Stimulated activated naive B cell treated with anti-CD40 and anti-IgM and Interleukin-4, amounts not matched to agents 10 μg/mL and 1 μg/mL and 100 μg/mL, for 72 hours (primary cell): ENCODE data around the gene ENTPD7.

Source experiments
- ATAC-seq, 2 donors: fragments of 150-1000 bp; cut with Tn5 transposase; replicated peaks; 2 replicates each; pipeline ENCODE4 v1.10.0; 2021; ENCODE audit warnings: moderate library complexity in 1 of 2
- DNase-seq: peaks from one replicate; pipeline ENCODE4 v3.0.0; 2021
- H3K27ac Mint-ChIP-seq: one replicate; pipeline ENCODE4 v1.8.0; 2022; ENCODE audit warnings: mild to moderate bottlenecking, mixed read lengths
- H3K27me3 Mint-ChIP-seq, 2 donors: one replicate each; pipeline ENCODE4 v1.8.0; 2022; ENCODE audit warnings: mixed read lengths in 2 of 2
- H3K36me3 Mint-ChIP-seq, 2 donors: one replicate each; pipeline ENCODE4 v1.8.0; 2022; ENCODE audit warnings: mixed read lengths in 2 of 2, mild to moderate bottlenecking in 1 of 2
- H3K4me1 Mint-ChIP-seq, 2 donors: one replicate each; pipeline ENCODE4 v1.8.0; 2022; ENCODE audit warnings: mixed read lengths in 2 of 2, mild to moderate bottlenecking in 1 of 2
- H3K4me3 Mint-ChIP-seq, 2 donors: one replicate each; pipeline ENCODE4 v1.8.0; 2022; ENCODE audit warnings: mild to moderate bottlenecking in 2 of 2, mixed read lengths in 2 of 2, moderate library complexity in 1 of 2
- H3K9me3 Mint-ChIP-seq, 2 donors: one replicate each; pipeline ENCODE4 v1.8.0; 2022; ENCODE audit warnings: mixed read lengths in 2 of 2, mild to moderate bottlenecking in 1 of 2

ENTPD7 gene

DNA sequence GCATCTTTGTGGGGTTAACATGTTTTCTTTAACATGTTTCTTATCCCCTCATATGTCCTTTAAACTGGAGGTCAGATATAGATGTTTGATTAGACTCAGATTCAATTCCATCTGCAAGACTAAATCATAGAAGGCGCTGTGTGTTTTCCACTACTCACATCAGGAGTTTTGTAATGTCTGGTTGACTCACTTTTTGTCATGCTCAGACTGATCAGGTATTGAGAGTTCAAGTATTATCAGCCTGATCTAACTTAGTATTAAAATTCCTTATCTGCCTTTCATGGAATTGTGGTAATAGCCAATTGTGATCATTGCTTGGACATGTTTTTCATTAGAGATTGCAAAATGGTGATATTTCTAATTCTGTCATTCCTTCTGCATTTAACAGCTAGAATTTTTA lies 30.2 kb downstream of the ENTPD7 start:
- Mint-ChIP-seq H3K36me3 (peaks cover 16 to 43% of the 10 kb centered on the region in 2 donors), H3K9me3 (no peaks in the 10 kb centered on the region)

DNA sequence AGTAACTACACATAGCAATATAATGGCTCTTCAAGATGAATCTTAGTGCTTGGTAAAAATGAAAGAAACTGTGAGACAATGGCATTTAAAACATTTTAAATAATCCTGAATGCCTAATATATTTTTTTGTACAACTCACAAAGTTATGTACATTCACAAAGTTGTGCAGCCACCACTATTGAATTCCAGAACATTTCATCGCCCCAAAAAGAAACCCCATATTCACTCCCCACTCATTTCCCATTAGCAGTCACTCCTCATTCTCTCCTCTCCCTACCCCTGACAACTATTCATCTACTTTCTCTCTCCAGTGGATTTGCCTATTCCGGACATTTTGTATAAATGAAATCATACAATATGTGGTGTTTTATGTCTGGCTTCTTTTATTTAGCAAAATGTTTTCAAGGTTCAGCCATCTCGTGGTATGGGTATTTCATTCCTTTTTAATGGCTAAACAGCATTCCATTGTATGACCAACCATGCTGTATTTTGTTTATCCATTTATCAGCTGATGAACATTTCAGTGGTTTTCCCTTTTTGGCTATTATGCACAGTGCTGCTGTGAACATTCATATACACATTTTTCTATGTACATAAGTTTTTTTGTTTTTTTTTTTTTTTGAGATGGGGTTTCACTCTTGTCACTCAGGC lies 34.7 kb downstream of the ENTPD7 start:
- ATAC-seq = no peak
- Mint-ChIP-seq H3K27ac (no peak overlapping the region), H3K27me3 (no peaks in the 10 kb centered on the region), H3K9me3 (no peaks in the 10 kb centered on the region), H3K4me1 (no peaks in the 10 kb centered on the region), H3K4me3 (no peak overlapping the region), H3K36me3 (peaks cover 34 to 57% of the 10 kb centered on the region in 2 donors)
- DNase-seq = no peak

More for the DNA sequence above, 30.2 kb downstream of the ENTPD7 start:
- ATAC-seq = no peak
- Mint-ChIP-seq H3K27ac (no peak overlapping the region), H3K4me3 (no peak overlapping the region), H3K27me3 (no peaks in the 10 kb centered on the region), H3K4me1 (peaks cover 7 to 15% of the 10 kb centered on the region in 2 donors)
- no peak for DNase-seq

DNA sequence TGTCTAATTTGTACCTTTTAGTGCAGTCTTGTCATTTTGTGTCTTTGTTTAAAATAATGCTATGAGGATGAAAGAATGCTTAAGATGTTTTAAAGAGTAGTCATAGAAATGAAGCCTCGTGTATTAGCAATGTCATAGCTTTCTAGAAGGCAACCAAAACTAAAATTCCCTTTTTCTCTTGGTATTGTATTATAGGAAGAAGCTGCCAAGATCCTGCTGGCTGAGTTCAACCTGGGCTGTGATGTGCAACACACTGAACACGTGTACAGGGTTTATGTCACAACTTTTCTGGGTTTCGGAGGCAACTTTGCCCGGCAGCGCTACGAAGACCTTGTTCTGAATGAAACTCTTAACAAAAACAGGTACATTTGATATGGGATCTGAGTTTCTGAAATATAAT lies 36.5 kb downstream of the ENTPD7 start:
- no peak overlapping the region for H3K4me3 Mint-ChIP-seq
- H3K27ac Mint-ChIP-seq = no peak overlapping the region
- H3K36me3 Mint-ChIP-seq = peaks cover 43 to 65% of the 10 kb centered on the region in 2 donors
- DNase-seq = no peak
- H3K4me1 Mint-ChIP-seq = no peaks in the 10 kb centered on the region
- no peak for ATAC-seq
- no peaks in the 10 kb centered on the region for H3K9me3 Mint-ChIP-seq
- no peaks in the 10 kb centered on the region for H3K27me3 Mint-ChIP-seq

DNA sequence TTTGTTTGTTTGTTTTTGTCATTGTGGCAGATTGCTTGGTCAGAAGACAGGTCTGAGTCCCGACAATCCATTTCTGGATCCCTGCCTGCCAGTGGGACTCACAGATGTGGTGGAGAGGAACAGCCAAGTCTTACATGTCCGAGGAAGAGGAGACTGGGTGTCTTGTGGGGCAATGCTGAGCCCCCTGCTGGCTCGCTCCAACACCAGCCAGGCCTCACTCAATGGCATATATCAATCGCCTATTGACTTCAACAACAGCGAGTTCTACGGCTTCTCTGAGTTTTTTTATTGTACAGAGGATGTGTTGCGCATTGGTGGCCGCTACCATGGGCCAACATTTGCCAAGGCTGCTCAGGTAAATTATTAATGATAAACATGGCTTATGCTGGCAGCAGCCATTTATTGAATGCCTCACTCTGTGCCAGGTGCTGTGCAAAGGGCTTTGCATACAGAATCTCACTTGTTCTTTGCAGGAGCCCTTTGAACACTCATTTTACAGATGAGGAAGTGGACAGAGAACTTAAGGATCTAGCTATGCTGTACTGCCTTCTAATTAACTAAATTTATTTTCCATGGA lies 39.3 kb downstream of the ENTPD7 start:
- no peak for DNase-seq
- Mint-ChIP-seq H3K9me3 (no peaks in the 10 kb centered on the region), H3K27ac (no peak overlapping the region), H3K36me3 (peaks cover 43 to 61% of the 10 kb centered on the region in 2 donors), H3K27me3 (no peaks in the 10 kb centered on the region), H3K4me3 (no peak overlapping the region), H3K4me1 (no peaks in the 10 kb centered on the region)
- ATAC-seq = no peak

DNA sequence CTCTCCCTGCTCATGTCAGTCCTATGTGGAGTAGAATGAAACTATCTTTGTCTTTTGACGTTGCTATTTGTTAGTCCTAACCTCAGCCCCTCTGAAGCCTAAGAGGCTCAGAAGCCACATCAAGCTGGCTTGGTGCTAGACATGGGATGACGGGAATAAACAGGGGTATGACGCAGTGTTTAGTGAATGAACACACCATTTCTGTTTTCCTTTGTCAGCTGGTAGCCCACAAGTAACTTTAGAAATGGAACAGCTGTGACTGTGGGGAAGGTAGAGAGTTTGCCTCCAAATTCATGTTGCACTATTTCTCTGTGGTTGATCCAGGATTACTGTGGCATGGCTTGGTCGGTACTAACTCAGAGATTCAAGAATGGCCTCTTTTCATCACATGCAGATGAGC lies 41.3 kb downstream of the ENTPD7 start:
- no peaks in the 10 kb centered on the region for H3K4me1 Mint-ChIP-seq
- no peaks in the 10 kb centered on the region for H3K9me3 Mint-ChIP-seq
- ATAC-seq (no peak), DNase-seq (no peak)
- H3K36me3 Mint-ChIP-seq = peaks cover 55 to 66% of the 10 kb centered on the region in 2 donors
- no peaks in the 10 kb centered on the region for H3K27me3 Mint-ChIP-seq
- no peak overlapping the region for H3K27ac Mint-ChIP-seq
- H3K4me3 Mint-ChIP-seq = no peak overlapping the region

DNA sequence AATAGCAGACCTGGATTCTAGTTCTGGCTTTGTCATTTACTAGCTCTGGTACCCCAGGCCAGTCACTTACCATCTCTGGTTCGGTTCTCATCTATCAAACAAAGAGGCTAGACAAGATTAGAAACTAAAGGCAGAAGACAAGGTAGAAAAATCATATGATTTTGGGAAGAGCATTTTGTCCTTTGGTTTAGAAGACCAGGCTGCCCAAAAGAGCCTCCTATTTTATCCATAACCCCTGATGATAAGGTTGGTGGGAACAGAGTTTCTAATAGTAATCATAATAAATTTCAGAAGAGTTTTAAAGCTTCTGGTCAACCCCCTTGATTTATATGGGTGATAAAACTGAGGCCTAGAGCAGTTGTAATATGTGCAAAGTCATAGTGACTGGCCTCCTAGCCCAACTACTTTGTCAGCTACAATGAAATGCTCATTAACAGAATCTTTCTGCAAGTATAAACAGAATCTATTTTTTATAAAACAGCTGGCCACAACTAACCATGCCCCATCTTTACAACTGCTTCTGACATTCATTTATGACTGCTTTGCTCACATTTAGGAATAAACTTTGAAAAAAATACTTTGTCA lies 49.2 kb downstream of the ENTPD7 start:
- no peaks in the 10 kb centered on the region for H3K9me3 Mint-ChIP-seq
- H3K27me3 Mint-ChIP-seq = no peaks in the 10 kb centered on the region
- H3K4me1 Mint-ChIP-seq = peaks cover 5 to 7% of the 10 kb centered on the region in 2 donors
- H3K36me3 Mint-ChIP-seq = peaks cover 38 to 46% of the 10 kb centered on the region in 2 donors
- H3K27ac Mint-ChIP-seq = no peak overlapping the region
- H3K4me3 Mint-ChIP-seq = no peak overlapping the region
- no peak for ATAC-seq
- no peak for DNase-seq

DNA sequence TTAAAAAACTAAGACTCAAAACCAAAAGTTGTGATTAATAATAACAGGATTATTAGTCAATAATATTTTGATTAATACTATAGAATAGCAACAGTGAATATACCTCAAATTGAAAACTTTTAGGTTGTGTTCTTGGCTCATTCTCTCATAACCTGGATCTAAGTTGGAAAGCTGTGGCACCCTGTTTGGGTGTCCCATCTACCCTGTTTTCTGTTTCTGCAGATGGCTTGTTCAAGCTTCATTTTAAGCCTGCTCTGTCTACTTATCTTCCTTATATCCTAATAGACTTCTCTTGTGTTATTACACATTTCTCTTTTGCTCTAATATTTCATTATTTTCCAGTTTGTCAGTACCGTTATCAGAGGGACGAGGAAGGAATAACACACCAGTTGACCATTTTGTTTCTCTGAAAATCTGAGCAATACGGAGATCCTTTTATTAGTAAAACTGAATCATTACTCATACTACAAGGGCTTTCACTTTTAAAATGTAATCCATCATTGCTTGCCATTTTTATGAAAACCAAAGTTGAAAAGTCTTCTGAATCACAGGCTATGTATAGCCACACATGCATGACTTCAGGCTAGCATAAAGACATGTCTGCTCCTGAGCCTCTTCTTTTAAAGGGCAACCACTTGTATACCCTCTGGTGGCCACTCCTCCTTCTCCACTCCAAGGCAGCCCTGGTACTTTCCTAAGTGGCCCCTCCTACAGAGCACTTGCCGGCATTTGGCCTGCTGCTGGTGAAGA lies 50.3 kb downstream of the ENTPD7 start:
- peaks cover 35 to 44% of the 10 kb centered on the region in 2 donors for H3K36me3 Mint-ChIP-seq
- DNase-seq (no peak), ATAC-seq (peak; percentile 63 to 65)
- H3K27ac Mint-ChIP-seq = no peak overlapping the region
- H3K27me3 Mint-ChIP-seq = no peaks in the 10 kb centered on the region
- H3K4me1 Mint-ChIP-seq = peaks cover 5 to 7% of the 10 kb centered on the region in 2 donors
- no peak overlapping the region for H3K4me3 Mint-ChIP-seq
- H3K9me3 Mint-ChIP-seq = no peaks in the 10 kb centered on the region

DNA sequence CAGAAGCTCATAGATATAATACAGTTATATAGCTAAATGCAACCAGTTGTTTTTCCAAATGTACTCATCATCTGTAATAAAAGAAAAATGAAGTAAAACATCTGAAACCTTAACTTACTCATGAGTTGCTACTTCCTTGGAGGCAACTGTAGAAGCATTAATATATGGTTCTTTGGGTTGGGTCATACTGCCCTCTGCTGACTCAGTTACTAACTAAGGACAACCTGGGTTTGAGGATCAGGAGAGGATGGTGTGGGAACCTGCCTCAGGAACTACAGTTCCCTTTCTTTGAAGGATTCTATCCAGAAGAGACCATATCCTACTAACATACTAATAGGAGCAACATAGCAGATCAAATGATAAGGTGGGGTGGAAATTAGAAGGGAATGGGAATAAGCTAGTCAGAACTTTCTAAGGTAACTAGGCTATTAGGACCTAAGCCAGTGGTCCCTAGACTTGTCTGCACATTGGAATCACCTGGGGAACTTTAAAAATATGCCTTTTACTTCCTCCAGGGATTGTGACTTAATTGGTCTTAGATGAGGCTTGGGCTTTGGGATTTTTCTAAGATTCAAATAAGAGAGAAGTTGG lies 51.9 kb downstream of the ENTPD7 start:
- DNase-seq (no peak), ATAC-seq (peak; percentile 71 to 83)
- no peaks in the 10 kb centered on the region for H3K9me3 Mint-ChIP-seq
- H3K27me3 Mint-ChIP-seq = no peaks in the 10 kb centered on the region
- H3K4me1 Mint-ChIP-seq = peaks cover 5 to 7% of the 10 kb centered on the region in 2 donors
- no peak overlapping the region for H3K27ac Mint-ChIP-seq
- no peak overlapping the region for H3K4me3 Mint-ChIP-seq
- H3K36me3 Mint-ChIP-seq = peaks cover 26 to 50% of the 10 kb centered on the region in 2 donors

DNA sequence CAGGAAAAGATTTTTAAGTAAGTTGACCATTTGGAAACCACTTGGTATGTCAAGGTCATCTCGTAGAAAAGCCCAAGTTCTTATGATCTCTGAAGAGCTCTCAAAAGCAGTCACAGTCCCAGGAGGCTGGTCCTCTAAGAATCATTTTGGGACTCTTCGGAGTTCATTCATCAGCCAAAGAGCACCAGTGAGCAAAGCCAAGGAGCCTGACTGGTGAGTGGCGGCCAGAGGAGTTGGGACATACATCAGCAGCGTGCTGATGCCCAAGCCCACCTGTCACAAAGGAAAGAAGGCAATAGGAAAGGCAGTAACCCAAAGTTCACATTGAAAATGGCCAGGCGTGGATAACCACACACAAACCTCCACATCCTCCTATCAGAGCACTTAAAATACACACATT lies 55.1 kb downstream of the ENTPD7 start:
- H3K4me3 Mint-ChIP-seq = no peak overlapping the region
- H3K9me3 Mint-ChIP-seq = no peaks in the 10 kb centered on the region
- DNase-seq (no peak), ATAC-seq (no peak)
- H3K27me3 Mint-ChIP-seq = no peaks in the 10 kb centered on the region
- H3K27ac Mint-ChIP-seq = no peak overlapping the region
- peaks cover 37 to 53% of the 10 kb centered on the region in 2 donors for H3K36me3 Mint-ChIP-seq
- H3K4me1 Mint-ChIP-seq = peaks cover 5 to 7% of the 10 kb centered on the region in 2 donors

DNA sequence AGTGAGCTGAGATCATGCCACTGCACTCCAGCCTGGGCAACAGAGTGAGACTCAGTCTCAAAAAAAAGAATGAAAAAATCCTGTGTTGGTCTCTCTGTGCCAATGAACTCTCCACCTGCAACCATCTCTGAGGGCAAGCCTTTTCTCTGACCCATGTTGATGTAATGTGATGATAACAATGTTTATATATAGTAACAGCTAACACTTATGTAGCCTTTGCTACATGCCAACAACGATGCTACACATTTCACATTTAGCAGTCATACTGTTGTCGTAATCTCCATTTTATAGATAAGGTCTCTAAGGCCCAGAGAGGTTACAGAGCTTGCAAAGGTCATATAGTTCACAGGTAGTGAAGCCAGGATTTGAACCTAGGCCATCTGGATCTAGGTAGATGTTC lies 61.1 kb downstream of the ENTPD7 start:
- Mint-ChIP-seq H3K36me3 (peaks cover 50 to 54% of the 10 kb centered on the region in 2 donors), H3K9me3 (no peaks in the 10 kb centered on the region), H3K27me3 (no peaks in the 10 kb centered on the region), H3K4me1 (peaks cover 0 to 1% of the 10 kb centered on the region in 2 donors), H3K4me3 (no peak overlapping the region), H3K27ac (no peak overlapping the region)
- DNase-seq (no peak), ATAC-seq (no peak)

DNA sequence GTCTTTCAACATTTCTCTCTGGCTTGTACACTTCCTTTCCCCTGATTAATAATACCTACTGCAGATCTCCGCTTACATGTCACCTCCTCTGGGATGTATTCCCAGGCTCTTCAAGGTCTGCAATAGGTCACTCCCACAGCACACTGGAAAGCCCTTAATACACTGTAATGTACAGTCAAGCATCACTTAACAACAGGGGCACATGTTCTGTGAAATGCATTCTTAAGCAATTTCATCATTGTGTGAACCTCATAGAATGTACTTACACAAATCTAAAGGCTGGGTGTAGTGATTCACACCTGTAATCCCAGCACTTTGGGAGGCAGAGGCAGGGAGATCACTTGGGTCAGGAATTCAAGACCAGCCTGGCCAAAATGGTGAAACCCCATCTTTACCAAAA lies 70.7 kb downstream of the ENTPD7 start:
- H3K27ac Mint-ChIP-seq = no peak overlapping the region
- DNase-seq = no peak

DNA sequence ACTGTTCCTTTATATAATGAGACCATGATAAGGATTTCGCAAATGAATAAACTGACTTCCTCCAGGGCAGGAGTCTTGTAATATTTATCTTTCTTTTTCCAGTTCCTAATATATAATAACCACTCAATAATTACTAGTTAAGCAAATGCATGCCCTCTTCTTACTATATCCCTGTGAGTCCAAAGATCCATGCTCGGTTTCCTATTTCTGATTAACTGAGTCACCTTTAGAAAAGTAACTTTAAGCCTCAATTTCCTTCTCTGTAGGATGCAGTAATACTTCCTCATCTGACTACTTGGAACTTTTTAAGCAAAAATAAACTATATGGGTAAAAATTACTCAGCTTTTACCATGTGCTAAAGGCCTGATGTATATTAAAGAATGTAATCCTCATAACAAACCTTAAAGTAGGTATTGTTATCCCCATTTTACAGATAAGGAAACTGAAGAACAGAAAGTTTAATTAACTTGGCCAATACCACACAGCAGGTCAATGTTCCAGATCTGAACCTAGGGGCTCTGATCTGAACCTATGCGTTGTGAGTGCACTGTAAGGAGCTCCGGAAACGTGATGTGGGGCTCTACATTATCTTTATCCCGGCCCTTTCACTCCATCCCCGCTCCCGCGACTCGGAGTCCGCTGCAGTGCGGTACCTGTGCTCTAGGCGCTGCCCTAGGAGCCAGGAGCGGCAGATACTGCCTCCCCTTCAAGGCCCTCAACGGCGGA lies 72.2 kb downstream of the ENTPD7 start:
- H3K27me3 Mint-ChIP-seq = no peaks in the 10 kb centered on the region
- H3K4me1 Mint-ChIP-seq = peaks cover 12 to 37% of the 10 kb centered on the region in 2 donors
- peak overlapping the region; percentile 99 for H3K4me3 Mint-ChIP-seq
- no peaks in the 10 kb centered on the region for H3K9me3 Mint-ChIP-seq
- H3K27ac Mint-ChIP-seq = peak overlapping the region; percentile 100
- DNase-seq = no peak
- ATAC-seq = no peak
- peaks cover 23 to 35% of the 10 kb centered on the region in 2 donors for H3K36me3 Mint-ChIP-seq

More for the DNA sequence above, 70.7 kb downstream of the ENTPD7 start:
- Mint-ChIP-seq H3K9me3 (no peaks in the 10 kb centered on the region), H3K27me3 (no peaks in the 10 kb centered on the region), H3K36me3 (peaks cover 30 to 37% of the 10 kb centered on the region in 2 donors), H3K4me3 (no peak overlapping the region), H3K4me1 (peaks cover 11 to 40% of the 10 kb centered on the region in 2 donors)
- no peak for ATAC-seq

DNA sequence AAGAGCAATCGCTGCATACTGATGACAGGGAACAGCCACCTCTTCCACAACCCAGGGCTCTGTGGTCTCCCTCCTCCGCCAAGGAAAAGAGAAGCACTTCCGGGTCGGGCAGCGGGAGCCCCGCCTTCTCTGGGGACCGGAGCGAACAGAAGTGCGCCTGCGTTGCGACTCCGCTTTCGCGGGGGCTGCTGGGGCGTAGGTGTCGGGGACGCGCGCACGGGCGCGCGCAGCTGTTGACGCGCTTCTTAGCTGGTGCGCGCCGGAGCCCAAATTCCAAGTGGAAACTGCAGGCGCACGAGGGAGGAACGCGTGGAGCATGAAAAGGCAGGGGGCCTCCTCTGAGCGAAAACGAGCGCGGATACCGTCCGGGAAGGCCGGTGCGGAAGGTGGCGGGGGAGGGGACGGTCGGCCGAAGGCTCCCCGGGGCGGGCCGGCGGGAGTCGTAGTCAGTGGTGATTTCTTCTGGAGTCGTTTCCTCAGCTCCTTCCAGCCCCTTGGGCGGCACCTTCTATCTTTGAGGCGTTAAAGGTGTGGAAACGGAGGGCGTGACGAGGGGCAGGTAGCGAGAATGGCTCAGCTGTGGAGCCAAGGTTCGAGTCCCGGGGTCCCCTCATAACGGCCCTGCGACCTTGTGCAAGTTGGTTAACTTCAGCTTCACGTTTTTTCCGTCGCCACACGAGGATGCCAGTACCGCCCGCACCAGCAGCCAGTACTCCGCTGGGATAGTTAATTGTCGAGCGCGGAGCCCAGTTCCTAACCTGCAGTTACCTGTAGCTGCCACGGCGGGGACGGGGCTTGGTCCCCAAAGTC lies 72.9 kb downstream of the ENTPD7 start, which contains the start of the genes COX15 and CUTC:
Gene COX15, minus strand, starts transcription at position 95 of the 810 bp plus-strand sequence. Its CDS starts 78 bp downstream, at position 17.
Gene CUTC, plus strand, starts transcription at position 202 of the 810 bp plus-strand sequence. Its CDS starts 115 bp downstream, at position 317.
- peak within 1 kb of the TSS; percentile 99 for H3K4me3 Mint-ChIP-seq
- peaks cover 12 to 37% of the 10 kb centered on the region in 2 donors for H3K4me1 Mint-ChIP-seq
- no peaks in the 10 kb centered on the region for H3K27me3 Mint-ChIP-seq
- H3K27ac Mint-ChIP-seq = peak within 1 kb of the TSS; percentile 100
- DNase-seq = peak; percentile 92
- ATAC-seq = peak; percentile 89 to 92
- H3K36me3 Mint-ChIP-seq = peaks cover 22 to 38% of the 10 kb centered on the region in 2 donors
- H3K9me3 Mint-ChIP-seq = no peaks in the 10 kb centered on the region
